ENCODE results near the gene CDX2. TPM values are rescaled to one million over a fixed set of nuclear protein-coding genes. Genes with fewer than 3 reads are reported as not detected.
"Not testable (repeated sequence)": the region's sequence is repeated elsewhere in the genome, so short reads cannot be mapped to it uniquely, and the experiment has no call there.

CDX2 gene
- total RNA-seq, 4 donors from 2014 or later, result 0.56 TPM; not detected in 3

DNA sequence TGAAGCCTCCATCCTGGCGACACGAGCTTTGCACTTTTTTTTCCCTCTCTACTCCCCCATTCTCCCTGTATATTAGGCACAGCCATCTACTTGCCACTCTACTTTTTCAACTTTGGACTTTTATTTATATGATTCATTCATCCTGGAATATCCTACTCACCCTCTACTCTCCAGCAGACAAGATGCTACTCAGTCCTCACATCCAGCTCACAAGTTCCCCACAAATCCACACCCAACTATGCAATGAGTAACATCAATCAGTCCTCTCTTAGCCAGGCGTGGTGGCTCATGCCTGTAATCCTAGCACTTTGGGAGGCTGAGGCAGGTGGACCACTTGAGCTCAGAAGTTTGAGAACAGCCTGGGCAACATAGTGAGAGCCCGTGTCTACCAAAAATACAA is 43.3 kb upstream of the CDX2 start:
- intact Hi-C loops (cut with DNase I; ENCODE audit: low total_unique reads), result no loop called here
- ATAC-seq, result no peak
- no peaks in the 10 kb centered on the region for H3K36me3 ChIP-seq
- in situ Hi-C loops (cut with MboI; ENCODE audit: low sequenced_read_pairs in 4 of 4), result no loop called here
- H3K9me3 ChIP-seq, result no peaks in the 10 kb centered on the region
- H3K27ac ChIP-seq, result no peak overlapping the region
- TF ChIP-seq CTCF (IDR thresholded peaks at IDR 0.05 in 4 of 5, conservative IDR thresholded peaks at IDR 0.05 in 1 of 5), result no peak
- TF ChIP-seq POLR2A (IDR thresholded peaks at IDR 0.05), result no peak
- no peak overlapping the region for H3K4me3 ChIP-seq
- DNase-seq, result no peak
- no peaks in the 10 kb centered on the region for H3K27me3 ChIP-seq
- H3K4me1 ChIP-seq, result no peaks in the 10 kb centered on the region

DNA sequence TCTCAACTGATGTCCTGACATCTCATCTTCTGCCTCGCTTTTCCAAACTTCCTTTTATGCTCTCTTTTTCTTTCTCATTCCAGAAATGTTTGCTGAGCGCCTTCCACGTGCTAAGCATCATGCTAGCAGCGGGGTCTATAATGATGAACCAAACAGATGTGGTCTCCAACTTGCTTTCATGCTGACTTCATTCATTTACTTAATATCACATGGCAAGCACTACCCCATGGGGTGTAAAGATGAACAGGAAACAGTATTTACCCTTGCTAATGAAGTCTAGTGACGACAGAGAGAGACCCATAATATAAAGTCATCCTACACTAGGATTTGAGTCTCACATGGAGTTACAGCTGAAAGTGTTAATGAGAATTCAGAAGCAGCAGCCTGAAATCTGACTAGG is 40.9 kb upstream of the CDX2 start:
- in situ Hi-C loops (cut with MboI; ENCODE audit: low sequenced_read_pairs in 4 of 4), result no loop called here
- Histone ChIP-seq H3K4me3 (no peak overlapping the region), H3K4me1 (no peaks in the 10 kb centered on the region), H3K9me3 (no peaks in the 10 kb centered on the region), H3K27ac (no peak overlapping the region), H3K36me3 (no peaks in the 10 kb centered on the region), H3K27me3 (no peaks in the 10 kb centered on the region)
- no peak for TF ChIP-seq POLR2A (IDR thresholded peaks at IDR 0.05)
- TF ChIP-seq CTCF (IDR thresholded peaks at IDR 0.05 in 4 of 5, conservative IDR thresholded peaks at IDR 0.05 in 1 of 5), result no peak
- DNase-seq, result no peak
- ATAC-seq, result no peak
- intact Hi-C loops (cut with DNase I; ENCODE audit: low total_unique reads), result no loop called here

- H3K27ac ChIP-seq; in situ Hi-C loops (cut with MboI; ENCODE audit: low sequenced_read_pairs in 4 of 4); H3K4me3 ChIP-seq; H3K4me1 ChIP-seq; H3K36me3 ChIP-seq; H3K27me3 ChIP-seq; intact Hi-C loops (cut with DNase I; ENCODE audit: low total_unique reads); ATAC-seq; DNase-seq; H3K9me3 ChIP-seq: not testable (repeated sequence)
Measured at GRCh38 chr13:28005016-28005415, 35.9 kb upstream of the CDX2 start.

DNA sequence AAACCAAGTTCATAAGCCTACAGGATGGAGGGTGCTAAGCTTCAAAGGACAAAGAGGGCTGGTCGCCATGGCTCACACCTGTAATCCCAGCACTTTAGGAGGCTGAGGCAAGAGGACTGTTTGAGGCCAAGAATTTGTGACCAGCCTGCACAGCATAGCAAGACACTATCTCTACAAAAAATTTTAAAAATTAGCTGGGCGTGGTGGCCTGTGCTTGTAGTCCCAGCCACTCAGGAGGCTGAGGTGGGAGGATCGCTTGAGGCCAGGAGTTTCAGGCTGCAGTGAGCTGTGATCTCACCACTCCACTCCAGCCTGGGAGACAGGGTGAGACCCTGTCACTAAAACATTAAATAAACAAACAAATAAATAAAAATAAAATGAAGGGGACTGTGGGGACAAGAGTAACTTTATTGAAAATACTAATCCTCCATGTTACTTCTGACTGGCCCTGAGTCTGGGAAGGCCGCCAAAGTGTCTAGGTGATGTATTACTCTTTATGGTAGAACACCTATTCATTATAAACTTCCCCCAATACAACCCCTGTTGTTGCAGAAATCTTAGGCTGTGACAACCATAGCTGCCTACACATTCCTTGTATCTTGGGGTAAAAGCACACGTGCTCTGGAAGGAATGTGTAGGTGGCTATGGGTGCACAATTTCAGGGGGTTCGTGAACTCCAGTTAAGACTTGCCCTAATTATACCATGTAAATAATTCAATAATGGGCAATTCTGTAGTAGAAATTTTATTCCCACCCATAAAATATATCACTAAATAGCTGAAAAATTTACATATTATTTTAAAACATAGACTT is 34.0 kb upstream of the CDX2 start:
- Histone ChIP-seq H3K36me3 (no peaks in the 10 kb centered on the region), H3K9me3 (no peaks in the 10 kb centered on the region), H3K4me1 (no peaks in the 10 kb centered on the region), H3K4me3 (no peak overlapping the region), H3K27ac (no peak overlapping the region), H3K27me3 (no peaks in the 10 kb centered on the region)
- no peak for TF ChIP-seq POLR2A (IDR thresholded peaks at IDR 0.05)
- TF ChIP-seq CTCF (IDR thresholded peaks at IDR 0.05 in 4 of 5, conservative IDR thresholded peaks at IDR 0.05 in 1 of 5), result no peak
- ATAC-seq (no peak), DNase-seq (no peak)
- in situ Hi-C loops (cut with MboI; ENCODE audit: low sequenced_read_pairs in 4 of 4) (no loop called here), intact Hi-C loops (cut with DNase I; ENCODE audit: low total_unique reads) (no loop called here)

DNA sequence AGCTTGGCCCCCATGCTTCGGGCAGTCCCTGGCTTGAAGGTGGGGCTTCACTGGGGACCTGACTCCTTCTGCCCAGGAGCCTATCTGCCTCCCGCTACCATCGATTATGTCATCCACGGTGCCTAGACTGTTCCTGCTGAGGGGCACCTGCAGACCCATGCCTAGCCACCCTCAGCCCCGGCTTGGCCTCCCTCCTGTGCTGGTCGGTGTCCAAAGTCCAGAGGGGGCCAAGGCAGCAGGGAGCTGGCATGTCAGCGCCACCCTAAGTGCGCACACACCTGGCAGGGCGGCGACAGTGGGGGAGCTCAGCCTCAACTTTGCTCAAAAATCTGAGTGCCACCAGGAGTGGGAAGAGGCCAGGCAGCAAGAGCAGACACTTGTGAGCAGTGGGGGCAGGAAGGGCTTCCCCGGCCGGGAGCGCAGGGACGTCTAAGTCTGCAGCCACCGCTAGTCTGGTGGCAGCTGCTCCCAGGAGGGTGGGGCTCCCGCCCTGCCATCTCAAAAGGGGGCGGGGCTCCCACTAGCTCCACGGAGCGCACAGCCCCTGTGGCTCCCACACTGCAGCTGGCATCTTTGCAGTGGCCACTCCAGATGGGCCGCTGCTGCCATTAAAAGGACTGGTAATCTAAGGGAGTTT is 32.8 kb upstream of the CDX2 start:
- in situ Hi-C loops (cut with MboI; ENCODE audit: low sequenced_read_pairs in 4 of 4), result no loop called here
- ATAC-seq, result no peak
- Histone ChIP-seq H3K36me3 (no peaks in the 10 kb centered on the region), H3K27ac (no peak overlapping the region), H3K4me1 (no peaks in the 10 kb centered on the region), H3K9me3 (no peaks in the 10 kb centered on the region), H3K4me3 (no peak overlapping the region), H3K27me3 (no peaks in the 10 kb centered on the region)
- intact Hi-C loops (cut with DNase I; ENCODE audit: low total_unique reads), result no loop called here
- no peak for DNase-seq
- TF ChIP-seq CTCF (IDR thresholded peaks at IDR 0.05 in 4 of 5, conservative IDR thresholded peaks at IDR 0.05 in 1 of 5) (no peak), POLR2A (IDR thresholded peaks at IDR 0.05) (no peak)
